DND-41 (cell line): ENCODE measurements around the gene SGSH.

Experiments used
- ATAC-seq: fragments of 200-7000 bp; cut with Tn5 transposase; 3 replicates; pipeline ENCODE4 v1.9.1; 2021; ENCODE audit warnings: low read depth; ENCODE audit not compliant: insufficient read depth
- DNase-seq: peaks from one replicate; pipeline ENCODE4 v3.0.0-alpha.2; 2020
- H2AFZ ChIP-seq: 2 replicates; pipeline ENCODE4 v1.6.0; 2012; ENCODE audit warnings: low read depth, low read length
- H3K27ac ChIP-seq: 2 replicates; pipeline ENCODE4 v1.5.1; 2012; ENCODE audit warnings: low read length, inconsistent platforms
- H3K27me3 ChIP-seq: fragments of 200-600 bp; sonication (generic); 2 replicates; pipeline ENCODE4 v1.6.0; 2012; ENCODE audit warnings: low read length, mild to moderate bottlenecking, inconsistent platforms; ENCODE audit not compliant: insufficient read depth, poor library complexity
- H3K36me3 ChIP-seq: 2 replicates; pipeline ENCODE4 v1.5.1; 2012; ENCODE audit warnings: low read length, inconsistent platforms; ENCODE audit not compliant: insufficient read depth
- H3K4me1 ChIP-seq: 2 replicates; pipeline ENCODE4 v1.5.1; 2012; ENCODE audit warnings: mild to moderate bottlenecking, low read length; ENCODE audit not compliant: insufficient read depth
- H3K4me2 ChIP-seq: 2 replicates; pipeline ENCODE4 v1.6.0; 2012; ENCODE audit warnings: mild to moderate bottlenecking, moderate library complexity, low read length, inconsistent platforms; ENCODE audit not compliant: insufficient read depth
- H3K4me3 ChIP-seq, 2 experiments: fragments of 200-600 bp in 1 of 2; shearing (Covaris generic) in 1 of 2; 2 replicates each; pipeline ENCODE4 v1.5.1; 2012 to 2016; ENCODE audit warnings: inconsistent platforms in 2 of 2, low read length in 2 of 2, mild to moderate bottlenecking in 2 of 2, low read depth in 1 of 2, moderate library complexity in 1 of 2
- H3K79me2 ChIP-seq: 2 replicates; pipeline ENCODE4 v1.6.0; 2012; ENCODE audit warnings: low read length, inconsistent platforms; ENCODE audit not compliant: insufficient read depth
- H3K9ac ChIP-seq: 2 replicates; pipeline ENCODE4 v1.6.0; 2012; ENCODE audit warnings: low read depth, mild to moderate bottlenecking, inconsistent platforms, low read length, moderate library complexity
- H3K9me3 ChIP-seq: 2 replicates; pipeline ENCODE4 v1.5.1; 2012; ENCODE audit warnings: low read length, moderate library complexity, mild to moderate bottlenecking, inconsistent platforms; ENCODE audit not compliant: insufficient read depth, severe bottlenecking
- H4K20me1 ChIP-seq: 2 replicates; pipeline ENCODE4 v1.6.0; 2012; ENCODE audit warnings: low read length; ENCODE audit not compliant: insufficient read depth
- CTCF ChIP-seq: IDR thresholded peaks from 2 replicates; pipeline ENCODE4 v1.5.1; 2012; ENCODE audit warnings: borderline replicate concordance, low read length, moderate library complexity, mild to moderate bottlenecking; ENCODE audit not compliant: poor library complexity, severe bottlenecking; ENCODE audit errors: extremely low read depth
- EZH2 ChIP-seq: IDR thresholded peaks from 3 replicates; pipeline ENCODE4 v1.6.1; 2012; ENCODE audit warnings: borderline replicate concordance, low read depth, mild to moderate bottlenecking, moderate library complexity, low read length, inconsistent platforms; ENCODE audit not compliant: severe bottlenecking

SGSH gene

GRCh38 chr17:80191865-80192661, 28.1 kb downstream of the SGSH start:
- H3K4me3 ChIP-seq: no peak overlapping the region
- TF ChIP-seq CTCF (no peak), EZH2 (no peak)
- H3K4me2 ChIP-seq: no peak overlapping the region
- no peaks in the 10 kb centered on the region for H3K27me3 ChIP-seq
- H3K27ac ChIP-seq: no peak overlapping the region
- H3K36me3 ChIP-seq: no peaks in the 10 kb centered on the region
- H3K9me3 ChIP-seq: no peaks in the 10 kb centered on the region
- no peak for DNase-seq
- H4K20me1 ChIP-seq: 0 out of 2 replicates have a peak, but pooled peaks cover 5% of the 10 kb centered on the region
- no peak overlapping the region for H2AFZ ChIP-seq
- H3K79me2 ChIP-seq: no peaks in the 10 kb centered on the region
- no peaks in the 10 kb centered on the region for H3K4me1 ChIP-seq
- ATAC-seq: no peak
- H3K9ac ChIP-seq: no peak overlapping the region

- peaks cover 8% of the 10 kb centered on the region; the same call in 1 of the 2 replicates for H4K20me1 ChIP-seq
- ATAC-seq (no peak), DNase-seq (no peak)
- H3K4me1 ChIP-seq: no peaks in the 10 kb centered on the region
- no peak overlapping the region for H2AFZ ChIP-seq
- H3K79me2 ChIP-seq: no peaks in the 10 kb centered on the region
- H3K9me3 ChIP-seq: no peaks in the 10 kb centered on the region
- no peak overlapping the region for H3K4me3 ChIP-seq
- no peak overlapping the region for H3K9ac ChIP-seq
- no peaks in the 10 kb centered on the region for H3K27me3 ChIP-seq
- no peak overlapping the region for H3K4me2 ChIP-seq
- H3K27ac ChIP-seq: no peak overlapping the region
- H3K36me3 ChIP-seq: no peaks in the 10 kb centered on the region
- no peak for TF ChIP-seq CTCF
- TF ChIP-seq EZH2: no peak
Observed at GRCh38 chr17:80191192-80191591, 28.9 kb downstream of the SGSH start.

- H3K4me2 ChIP-seq: no peak overlapping the region
- no peak overlapping the region for H3K9ac ChIP-seq
- H3K27ac ChIP-seq: no peak overlapping the region
- no peak overlapping the region for H3K4me3 ChIP-seq
- no peak for ATAC-seq
- H3K36me3 ChIP-seq: no peaks in the 10 kb centered on the region
- TF ChIP-seq EZH2 (no peak), CTCF (no peak)
- DNase-seq: no peak
- H3K9me3 ChIP-seq: no peaks in the 10 kb centered on the region
- peaks cover 5% of the 10 kb centered on the region; the same call in 1 of the 2 replicates for H4K20me1 ChIP-seq
- no peaks in the 10 kb centered on the region for H3K79me2 ChIP-seq
- no peaks in the 10 kb centered on the region for H3K4me1 ChIP-seq
- no peaks in the 10 kb centered on the region for H3K27me3 ChIP-seq
- H2AFZ ChIP-seq: no peak overlapping the region
Observed at GRCh38 chr17:80190716-80191115, 29.4 kb downstream of the SGSH start.
